Measurements from ENCODE around the gene ZMYM5. TPM values are rescaled to one million over a fixed set of nuclear protein-coding genes. Genes with fewer than 3 reads are reported as not detected.

Gene ZMYM5
- total and polyA plus RNA-seq, 2 of the 13 experiments (the other 11 are each of a cell fraction or from before 2014, with no cell fraction given) = 7.8 to 9.4 TPM

- TF ChIP-seq ARID4A (CRISPR knock-in tag; IDR thresholded peaks at IDR 0.05; ENCODE audit: borderline replicate concordance) (no peak), ZNF577 (CRISPR knock-in tag; IDR thresholded peaks at IDR 0.05; ENCODE audit: borderline replicate concordance, low read depth) (no peak), ZNF232 (CRISPR knock-in tag; IDR thresholded peaks at IDR 0.05; ENCODE audit: borderline replicate concordance) (no peak)
These were observed 47.1 kb upstream of the ZMYM5 start (continued) for GRCh38 chr13:19910336-19911072.

- Histone ChIP-seq H3K27ac (ENCODE audit: extremely low read length, insufficient read depth, low read length) (no peak overlapping the region), H3K9ac (ENCODE audit: insufficient read depth, low read depth, low read length) (no peak overlapping the region), H3K36me3 (replicated peaks in 1 of 2; ENCODE audit: control insufficient read depth in 1 of 2, insufficient read depth in 2 of 2, low read length in 2 of 2) (no peaks in the 10 kb centered on the region), H3K79me2 (ENCODE audit: insufficient read depth, low read length) (no peaks in the 10 kb centered on the region), H4K20me1 (ENCODE audit: insufficient read depth, low read length) (no peaks in the 10 kb centered on the region), H3K9me3 (ENCODE audit: low read length) (no peaks in the 10 kb centered on the region), H3K27me3 (ENCODE audit: control insufficient read depth in 1 of 2, insufficient read depth in 2 of 2, low read length in 2 of 2) (peaks cover 3% of the 10 kb centered on the region in 2 experiments; a peak in 2 of 5 replicates), H3K4me2 (ENCODE audit: low read depth, low read length) (no peak overlapping the region), H3K4me3 (replicated peaks in 1 of 3; ENCODE audit: insufficient read depth in 1 of 3, low read depth in 2 of 3, low read length in 3 of 3) (no peak overlapping the region), H3K4me1 (ENCODE audit: insufficient read depth, low read length) (no peaks in the 10 kb centered on the region), H2AFZ (ENCODE audit: low read length) (no peak overlapping the region)
- CTCF ChIA-PET (ENCODE audit: low intra/inter-chr PET ratio, low total read pairs) = no interaction called here
- no peak for ATAC-seq
- POLR2A ChIA-PET = no interaction called here
- FAIRE-seq = no peak
- DNase-seq (ENCODE audit: low spot score) = no peak
- intact Hi-C loops (cut with micrococcal nuclease; ENCODE audit: unreplicated experiment) (no loop called here), in situ Hi-C loops (cut with HindIII; ENCODE audit: extremely low pct_ligation_motif_present, low pct_unique_long_range_greater_than_20kb) (no loop called here)
- WGBS (ENCODE audit: low lambda C conversion rate) = 67% methylated on average over 1 of the region's 1 CpG
- no TSS peak for BruUV-seq (replicated peaks)
- TF ChIP-seq KLF12 (CRISPR knock-in tag; IDR thresholded peaks at IDR 0.05; ENCODE audit: borderline replicate concordance) (no peak), THAP7 (CRISPR knock-in tag; IDR thresholded peaks at IDR 0.05) (no peak), ZNF772 (CRISPR knock-in tag; IDR thresholded peaks at IDR 0.05) (no peak), ELF4 (CRISPR knock-in tag; IDR thresholded peaks at IDR 0.05; ENCODE audit: borderline replicate concordance) (no peak), CEBPG (CRISPR knock-in tag; IDR thresholded peaks at IDR 0.05) (no peak), JUN (CRISPR knock-in tag; IDR thresholded peaks at IDR 0.05) (no peak), CREB1 (IDR thresholded peaks at IDR 0.05) (no peak), CREB1 (CRISPR knock-in tag; IDR thresholded peaks at IDR 0.05) (no peak), PATZ1 (CRISPR knock-in tag; IDR thresholded peaks at IDR 0.05) (no peak), ZNF335 (CRISPR knock-in tag; IDR thresholded peaks at IDR 0.05) (no peak), HOXA9 (CRISPR knock-in tag; IDR thresholded peaks at IDR 0.05; ENCODE audit: borderline replicate concordance) (no peak), CENPBD1 (CRISPR knock-in tag; IDR thresholded peaks at IDR 0.05; ENCODE audit: borderline replicate concordance, low read depth) (no peak)
These were observed 45.0 kb upstream of the ZMYM5 start for GRCh38 chr13:19908350-19908986.

Data from HepG2 (cell line).